PC-3 (cell line): ENCODE data around the gene BCL11A. TPM values are rescaled to one million over a fixed set of nuclear protein-coding genes. Genes with fewer than 3 reads are reported as not detected.
A peak's percentile ranks its signal among the peaks of the same experiment; 100 is the strongest.

Experiments used
- ATAC-seq: fragments of 200-7000 bp; cut with Tn5 transposase; 2 replicates; pipeline ENCODE4 v1.9.1; 2020; ENCODE audit warnings: mild to moderate bottlenecking, moderate library complexity
- BruUV-seq: library from RNA; stranded (reverse); fragments of 400-500 nt; replicated peaks from 2 replicates; lab custom pipeline; 2021; lab: Mats Ljungman, UMichigan
- CTCF ChIA-PET: fragments of 300-600 bp; sonication (Branson Sonifier 250); formaldehyde crosslinking; loops from one replicate; lab custom pipeline; 2022; ENCODE audit warnings: antibody characterized with exemption; lab: Charles Lee
- POLR2A ChIA-PET: fragments of 300-600 bp; sonication (Branson Sonifier 250); formaldehyde crosslinking; loops from one replicate; lab custom pipeline; 2022; ENCODE audit warnings: antibody characterized with exemption; ENCODE audit not compliant: unreplicated experiment; lab: Charles Lee
- DNase-seq: peaks from one replicate; pipeline ENCODE4 v3.0.0-alpha.2; 2015
- H2AFZ ChIP-seq: fragments of 300-600 bp; sonication (generic); 2 replicates; pipeline ENCODE4 v1.6.0; 2016; ENCODE audit warnings: antibody characterized with exemption, low read length
- H3F3A ChIP-seq: fragments of 300-600 bp; sonication (generic); one replicate; pipeline ENCODE4 v1.6.0; 2017; ENCODE audit warnings: antibody characterized with exemption, low read length, control low read depth, mild to moderate bottlenecking; ENCODE audit not compliant: unreplicated experiment
- H3K27ac ChIP-seq: fragments of 300-600 bp; sonication (generic); 2 replicates; pipeline ENCODE4 v1.5.1; 2016; ENCODE audit warnings: mild to moderate bottlenecking, low read length
- H3K27me3 ChIP-seq: fragments of 300-600 bp; sonication (generic); 2 replicates; pipeline ENCODE4 v1.6.1; 2016; ENCODE audit warnings: low read length, mixed read lengths
- H3K36me3 ChIP-seq: fragments of 300-600 bp; sonication (generic); 2 replicates; pipeline ENCODE4 v1.6.1; 2016; ENCODE audit warnings: low read depth, mixed run types, low read length, mixed read lengths
- H3K4me1 ChIP-seq: fragments of 300-600 bp; sonication (generic); 2 replicates; pipeline ENCODE4 v1.5.1; 2016; ENCODE audit warnings: low read length; ENCODE audit not compliant: insufficient read depth
- H3K4me2 ChIP-seq: fragments of 300-600 bp; sonication (generic); 2 replicates; pipeline ENCODE4 v1.6.0; 2016; ENCODE audit warnings: low read length
- H3K4me3 ChIP-seq: fragments of 300-600 bp; sonication (generic); 2 replicates; pipeline ENCODE4 v1.5.1; 2016; ENCODE audit warnings: mild to moderate bottlenecking, low read length, mixed read lengths
- H3K79me2 ChIP-seq: fragments of 300-600 bp; sonication (generic); 2 replicates; pipeline ENCODE4 v1.6.1; 2017; ENCODE audit warnings: low read length, mixed read lengths
- H3K9ac ChIP-seq: fragments of 300-600 bp; sonication (generic); 2 replicates; pipeline ENCODE4 v1.6.0; 2016; ENCODE audit warnings: mild to moderate bottlenecking, low read length
- H3K9me2 ChIP-seq: fragments of 300-600 bp; sonication (generic); replicated peaks from 2 replicates; pipeline ENCODE4 v1.6.1; 2016; ENCODE audit warnings: mixed run types, low read length, mixed read lengths
- H3K9me3 ChIP-seq: fragments of 300-600 bp; sonication (generic); 2 replicates; pipeline ENCODE4 v1.6.1; 2016; ENCODE audit warnings: low read length, mixed read lengths
- H4K20me1 ChIP-seq: fragments of 300-600 bp; sonication (generic); 2 replicates; pipeline ENCODE4 v1.6.1; 2016; ENCODE audit warnings: low read length, mixed read lengths
- EZH2 ChIP-seq: fragments of 300-600 bp; sonication (generic); IDR thresholded peaks from one replicate; pipeline ENCODE4 v1.6.1; 2017; ENCODE audit warnings: antibody characterized with exemption, mild to moderate bottlenecking, low read length; ENCODE audit not compliant: unreplicated experiment
- EZH2phosphoT487 ChIP-seq: fragments of 300-600 bp; sonication (generic); IDR thresholded peaks from 2 replicates; pipeline ENCODE4 v1.6.1; 2018; ENCODE audit warnings: mild to moderate bottlenecking, antibody characterized with exemption, low read length, borderline replicate concordance
- intact Hi-C: fragments of 100-400 bp; cut with micrococcal nuclease; formaldehyde crosslinking; loops from 2 replicates; pipeline ENCODE4 v1.9.0; 2023
- total RNA-seq: library from RNA; depleted of rRNA; stranded (reverse); fragments of >200 nt; gene quantifications from 2 replicates; pipeline ENCODE4 v1.2.3, GENCODE V29; 2014
- TF ChIP-seq, protein P1 (sequence below): fragments of 300-600 bp; sonication (generic); conservative IDR thresholded peaks from 2 replicates; pipeline ENCODE4 v1.5.1; 2017; ENCODE audit warnings: antibody characterized with exemption, low read depth, mild to moderate bottlenecking, low read length

Gene BCL11A
- total RNA-seq, 1 experiment from 2014 or later, result 4.6 TPM

- intact Hi-C loops, result loop anchor here (1.0 to 5.0 kb wide), 2 partner anchors 41 to 1248 kb away; no protein-coding TSS in a partner anchor
- peak overlapping the region; percentile 69 for H3K9ac ChIP-seq
- ATAC-seq, result peak; percentile 41
- no TSS peak for BruUV-seq
- peak overlapping the region; percentile 93 for H2AFZ ChIP-seq
- H3K36me3 ChIP-seq, result peaks cover 1% of the 10 kb centered on the region; the same call in 1 of the 2 replicates
- peak overlapping the region; percentile 98 for H3K4me2 ChIP-seq
- no peaks in the 10 kb centered on the region for H3F3A ChIP-seq
- H3K9me2 ChIP-seq, result no peaks in the 10 kb centered on the region
- TF ChIP-seq, protein P1, sequence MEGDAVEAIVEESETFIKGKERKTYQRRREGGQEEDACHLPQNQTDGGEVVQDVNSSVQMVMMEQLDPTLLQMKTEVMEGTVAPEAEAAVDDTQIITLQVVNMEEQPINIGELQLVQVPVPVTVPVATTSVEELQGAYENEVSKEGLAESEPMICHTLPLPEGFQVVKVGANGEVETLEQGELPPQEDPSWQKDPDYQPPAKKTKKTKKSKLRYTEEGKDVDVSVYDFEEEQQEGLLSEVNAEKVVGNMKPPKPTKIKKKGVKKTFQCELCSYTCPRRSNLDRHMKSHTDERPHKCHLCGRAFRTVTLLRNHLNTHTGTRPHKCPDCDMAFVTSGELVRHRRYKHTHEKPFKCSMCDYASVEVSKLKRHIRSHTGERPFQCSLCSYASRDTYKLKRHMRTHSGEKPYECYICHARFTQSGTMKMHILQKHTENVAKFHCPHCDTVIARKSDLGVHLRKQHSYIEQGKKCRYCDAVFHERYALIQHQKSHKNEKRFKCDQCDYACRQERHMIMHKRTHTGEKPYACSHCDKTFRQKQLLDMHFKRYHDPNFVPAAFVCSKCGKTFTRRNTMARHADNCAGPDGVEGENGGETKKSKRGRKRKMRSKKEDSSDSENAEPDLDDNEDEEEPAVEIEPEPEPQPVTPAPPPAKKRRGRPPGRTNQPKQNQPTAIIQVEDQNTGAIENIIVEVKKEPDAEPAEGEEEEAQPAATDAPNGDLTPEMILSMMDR, result peak; percentile 91
- no peak for TF ChIP-seq EZH2
- CTCF ChIA-PET, result interaction anchor here (0.5 to 1.0 kb wide), 10 partner anchors 9 to 264 kb away, joined by 3 to 9 read pairs (median 4); no protein-coding TSS in a partner anchor
- POLR2A ChIA-PET, result no interaction called here
- H3K9me3 ChIP-seq, result no peaks in the 10 kb centered on the region
- H3K4me1 ChIP-seq, result peaks cover 14% of the 10 kb centered on the region
- peak overlapping the region; percentile 90 for H3K4me3 ChIP-seq
- peaks cover under 1% of the 10 kb centered on the region; the same call in 1 of the 2 replicates for H3K27me3 ChIP-seq
- peak overlapping the region; percentile 41 for H3K27ac ChIP-seq
- peaks cover 44% of the 10 kb centered on the region for H3K79me2 ChIP-seq
- DNase-seq, result peak; percentile 85
- no peaks in the 10 kb centered on the region for H4K20me1 ChIP-seq
Measured at GRCh38 chr2:60550178-60550983, 3.1 kb downstream of the BCL11A start.

- H3K27ac ChIP-seq, result peak overlapping the region; percentile 41
- no TSS peak for BruUV-seq
- peak overlapping the region; percentile 93 for H2AFZ ChIP-seq
- no peaks in the 10 kb centered on the region for H3F3A ChIP-seq
- no peaks in the 10 kb centered on the region for H3K9me3 ChIP-seq
- ChIA-PET CTCF (interaction anchor here (0.6 to 1.0 kb wide), 7 partner anchors 17 to 1245 kb away, joined by 3 to 9 read pairs (median 3); no protein-coding TSS in a partner anchor), POLR2A (interaction anchor here (0.5 kb wide), 1 partner anchor 79 kb away, joined by 3 read pairs; no protein-coding TSS in a partner anchor)
- ATAC-seq (peak; percentile 2), DNase-seq (no peak)
- peak overlapping the region; percentile 69 for H3K9ac ChIP-seq
- peaks cover 14% of the 10 kb centered on the region for H3K4me1 ChIP-seq
- peaks cover 6% of the 10 kb centered on the region for H3K36me3 ChIP-seq
- intact Hi-C loops, result loop anchor here (1.0 to 5.0 kb wide), 4 partner anchors 17 to 1248 kb away; no protein-coding TSS in a partner anchor
- no peaks in the 10 kb centered on the region for H3K27me3 ChIP-seq
- H4K20me1 ChIP-seq, result no peaks in the 10 kb centered on the region
- H3K9me2 ChIP-seq, result no peaks in the 10 kb centered on the region
- peaks cover 44% of the 10 kb centered on the region for H3K79me2 ChIP-seq
- peak overlapping the region; percentile 98 for H3K4me2 ChIP-seq
- peak overlapping the region; percentile 90 for H3K4me3 ChIP-seq
- TF ChIP-seq EZH2phosphoT487 (no peak), EZH2 (no peak)
- TF ChIP-seq, protein P1, result no peak
Measured at GRCh38 chr2:60549928-60550177, 3.6 kb downstream of the BCL11A start.
